CD4-positive, alpha-beta T cell treated with Interferon alpha-2 for 1 hour (primary cell): ENCODE results near the gene PRKCG.
A peak's percentile ranks its signal among the peaks of the same experiment; 100 is the strongest.

Source experiments
- DNase-seq, 2 donors: peaks; one replicate each; pipeline ENCODE4 v3.0.0-alpha.2; 2020 to 2022

PRKCG gene

GRCh38 chr19:53898636-53899341, 16.8 kb downstream of the PRKCG start:
- DNase-seq, result no peak

DNA sequence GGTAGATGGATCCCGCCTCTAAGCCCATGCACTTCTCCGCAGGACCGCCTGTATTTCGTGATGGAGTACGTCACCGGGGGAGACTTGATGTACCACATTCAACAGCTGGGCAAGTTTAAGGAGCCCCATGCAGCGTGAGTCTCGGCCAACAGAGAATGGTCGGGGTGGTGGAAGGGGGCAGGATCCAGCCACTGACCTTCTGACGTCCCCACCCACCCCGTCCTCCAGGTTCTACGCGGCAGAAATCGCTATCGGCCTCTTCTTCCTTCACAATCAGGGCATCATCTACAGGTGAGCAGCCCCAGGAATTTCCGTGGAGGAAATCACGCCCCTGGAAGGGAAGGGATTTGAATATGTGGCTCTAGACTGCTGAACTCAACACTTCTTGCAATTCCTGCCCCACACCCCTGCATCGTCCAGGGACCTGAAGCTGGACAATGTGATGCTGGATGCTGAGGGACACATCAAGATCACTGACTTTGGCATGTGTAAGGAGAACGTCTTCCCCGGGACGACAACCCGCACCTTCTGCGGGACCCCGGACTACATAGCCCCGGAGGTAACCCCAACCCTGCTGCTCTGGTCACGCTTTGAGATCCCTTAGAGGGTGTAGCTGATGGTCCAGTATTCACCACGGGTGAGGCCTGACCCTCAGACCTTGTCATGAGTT, 18.3 kb downstream of the PRKCG start:
- no peak for DNase-seq

GRCh38 chr19:53903055-53903680, 21.2 kb downstream of the PRKCG start:
- DNase-seq, result peak; percentile 15 to 54

DNA sequence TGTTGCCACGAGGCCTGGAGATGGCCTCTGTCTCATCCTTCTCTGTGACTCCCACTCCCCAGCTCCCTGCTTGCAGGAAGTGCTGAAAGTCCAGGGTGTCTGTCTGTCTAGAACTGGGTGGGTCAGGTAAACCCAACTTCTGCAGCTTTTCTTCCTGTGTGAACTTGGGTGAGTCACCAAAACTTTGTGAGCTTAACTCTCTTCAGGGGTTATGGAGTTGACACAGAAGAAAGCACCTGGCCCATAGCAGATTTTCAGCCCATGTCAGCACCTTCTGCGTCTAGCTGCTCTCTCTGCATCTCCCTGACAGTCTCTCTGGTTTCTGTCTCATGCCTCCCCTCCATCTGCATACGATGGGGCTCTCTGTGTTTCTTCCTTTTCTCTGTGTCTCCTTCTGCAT, 22.9 kb downstream of the PRKCG start:
- DNase-seq, result no peak

DNA sequence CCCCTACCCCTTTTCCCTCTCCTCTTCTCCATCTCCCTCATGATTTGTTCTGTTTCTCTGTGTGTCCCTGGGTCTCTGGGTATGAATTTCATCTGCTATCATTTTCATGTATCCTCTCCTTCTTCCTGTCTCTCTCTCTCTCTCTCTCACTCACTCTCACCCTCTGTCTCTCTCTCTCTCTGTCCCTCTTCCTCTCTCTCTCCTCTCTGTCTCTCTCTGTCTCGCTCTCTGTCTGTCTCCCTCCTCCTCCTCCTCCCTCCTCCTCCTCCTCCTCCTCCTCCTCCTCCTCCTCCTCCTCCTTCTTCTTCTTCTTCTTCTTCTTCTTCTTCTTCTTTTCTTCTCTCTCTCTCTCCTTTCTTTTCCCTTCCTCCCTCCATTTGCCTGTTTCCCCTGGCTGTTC, 23.8 kb downstream of the PRKCG start:
- no peak for DNase-seq

- peak; percentile 62 to 70 for DNase-seq
Measured at GRCh38 chr19:53906211-53907192, 24.5 kb downstream of the PRKCG start.

- DNase-seq, result no peak
Measured at GRCh38 chr19:53907193-53907581, 25.2 kb downstream of the PRKCG start.

- DNase-seq, result no peak
Measured at GRCh38 chr19:53907690-53908089, 25.7 kb downstream of the PRKCG start.

DNA sequence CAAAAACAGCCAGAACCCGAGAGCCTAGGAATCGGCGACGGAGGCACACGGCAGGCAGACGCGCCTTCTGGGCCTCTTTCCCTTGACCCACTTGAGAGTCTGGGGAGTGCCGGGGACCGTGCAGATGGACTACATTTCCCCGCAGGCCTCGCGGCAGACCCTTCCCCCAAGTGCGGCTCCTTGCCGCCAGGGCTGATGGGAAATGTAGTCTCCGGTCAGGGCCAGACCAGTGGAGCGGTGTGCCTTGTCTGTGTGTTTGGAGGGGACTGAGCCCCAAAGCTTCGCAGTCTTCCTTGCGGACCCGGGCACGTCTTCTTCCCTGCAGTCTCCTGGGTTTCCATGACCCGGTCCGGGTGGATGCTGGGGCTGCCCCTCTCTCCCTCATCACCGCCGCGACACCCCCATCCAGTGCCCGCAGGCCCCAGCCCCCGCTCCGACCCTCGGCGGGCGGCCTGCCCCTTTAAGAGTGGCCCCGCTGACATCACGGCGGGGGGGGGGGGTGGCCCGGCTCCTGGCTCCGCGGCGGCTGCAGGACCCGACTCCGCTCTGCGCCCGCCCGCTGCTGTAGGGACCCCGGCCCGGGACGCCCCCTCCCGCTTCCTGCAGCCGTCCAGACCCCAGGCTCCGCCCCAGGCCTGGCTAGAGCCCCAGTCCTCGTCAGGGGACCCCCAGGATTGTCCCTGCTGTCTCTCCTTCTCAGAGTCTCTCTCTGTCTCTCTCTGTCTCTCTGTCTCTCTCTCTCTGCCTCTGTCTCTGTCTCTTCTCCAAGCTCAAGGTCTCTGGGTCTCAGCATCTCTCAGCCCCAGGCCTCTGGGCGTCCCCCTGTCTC, 26.3 kb downstream of the PRKCG start:
- DNase-seq, result peak; percentile 44 to 49

DNA sequence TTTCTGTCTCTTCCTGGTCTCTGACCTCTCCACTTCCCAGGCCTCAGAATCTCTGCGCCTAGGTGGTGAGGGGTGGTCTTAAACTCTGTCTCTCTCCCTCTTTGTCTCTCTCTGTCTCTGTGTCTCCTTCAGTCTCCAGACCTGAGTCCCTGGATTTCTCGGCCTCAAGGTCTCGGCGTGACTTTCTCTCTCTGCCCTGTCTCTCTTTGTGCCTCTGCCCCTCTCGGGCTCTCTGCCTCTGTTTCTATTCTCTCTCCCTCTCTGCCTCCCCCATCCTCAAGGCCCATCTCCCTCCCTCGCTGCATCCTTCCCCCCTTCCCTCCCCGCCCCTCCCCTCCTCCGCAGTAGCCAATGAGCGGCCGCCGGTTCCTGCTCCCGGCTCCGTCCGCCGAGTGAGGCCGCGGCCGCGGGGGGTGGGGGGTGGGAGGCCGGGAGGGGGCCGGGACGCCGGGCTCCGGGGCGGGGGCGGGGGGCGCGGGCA, 27.0 kb downstream of the PRKCG start, which contains the start of gene CACNG7:
Gene CACNG7, plus strand, starts transcription at position 344 of the 481 bp plus-strand sequence. CDS start 3,554 bp downstream, outside the sequence.
- no peak for DNase-seq

DNA sequence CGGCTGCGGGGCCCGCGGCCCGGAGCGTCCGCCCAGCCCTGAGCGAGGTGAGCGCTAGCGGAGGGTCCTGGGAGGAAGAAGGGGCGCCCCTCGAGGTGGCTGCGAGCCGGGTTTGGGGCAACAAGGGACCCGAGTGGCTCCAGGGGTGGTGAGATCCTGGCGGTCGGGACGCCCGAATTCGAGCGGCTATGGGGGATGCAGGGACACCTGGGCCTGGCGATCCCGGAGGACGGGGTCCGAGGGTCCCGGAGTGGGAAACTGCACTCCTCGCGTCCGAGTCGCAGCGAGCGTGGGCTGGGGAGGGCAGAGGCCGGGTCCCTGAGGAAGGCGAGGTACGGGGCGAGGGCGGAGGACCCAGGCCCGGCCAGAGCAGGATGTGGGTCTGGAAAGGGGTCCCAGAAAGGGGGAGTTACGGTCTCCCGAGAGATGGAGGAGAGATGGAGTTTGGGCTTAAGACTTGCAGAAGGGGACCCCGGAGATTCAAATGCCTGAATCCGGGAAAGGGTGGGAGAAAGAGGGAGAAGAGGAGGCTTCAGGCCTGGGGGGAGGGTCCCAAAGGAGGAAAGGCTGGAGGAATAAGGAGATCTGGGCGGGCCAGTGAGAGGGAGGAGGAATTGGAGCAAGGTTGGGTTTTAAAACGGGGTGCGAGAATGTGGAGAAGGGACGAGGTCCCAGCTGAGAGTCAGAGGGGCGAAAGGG, 27.6 kb downstream of the PRKCG start:
- no peak for DNase-seq

GRCh38 chr19:53910170-53910518, 28.1 kb downstream of the PRKCG start:
- no peak for DNase-seq

- no peak for DNase-seq
Measured at GRCh38 chr19:53912653-53913052, 30.7 kb downstream of the PRKCG start.

DNA sequence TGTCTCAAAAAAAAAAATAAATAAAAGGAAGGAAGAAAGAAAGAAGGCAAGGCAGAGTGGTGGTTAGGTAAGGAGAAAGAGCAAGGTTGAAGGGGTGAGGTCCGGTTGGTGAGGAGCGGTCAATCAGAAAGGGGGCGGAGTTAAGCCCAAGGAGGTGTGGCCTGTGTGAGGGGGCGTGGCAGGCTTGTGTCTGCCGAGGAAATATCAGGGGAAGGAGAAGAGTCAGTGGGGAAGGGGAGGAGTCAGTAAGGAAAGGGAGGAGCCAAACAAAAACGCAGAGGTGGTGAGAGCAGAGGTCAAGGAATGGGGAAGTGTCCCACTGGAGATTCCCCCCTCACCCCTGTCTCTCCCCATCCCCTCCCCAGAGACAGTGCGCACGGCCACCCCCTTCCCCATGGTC, 33.0 kb downstream of the PRKCG start:
- no peak for DNase-seq

- no peak for DNase-seq
Measured at GRCh38 chr19:53916004-53916403, 34.0 kb downstream of the PRKCG start.

- DNase-seq, result no peak
Measured at GRCh38 chr19:53917356-53917755, 35.4 kb downstream of the PRKCG start.

- DNase-seq, result no peak
Measured at GRCh38 chr19:53927739-53928138, 45.7 kb downstream of the PRKCG start.

- no peak for DNase-seq
Measured at GRCh38 chr19:53936029-53936428, 54.0 kb downstream of the PRKCG start.

DNA sequence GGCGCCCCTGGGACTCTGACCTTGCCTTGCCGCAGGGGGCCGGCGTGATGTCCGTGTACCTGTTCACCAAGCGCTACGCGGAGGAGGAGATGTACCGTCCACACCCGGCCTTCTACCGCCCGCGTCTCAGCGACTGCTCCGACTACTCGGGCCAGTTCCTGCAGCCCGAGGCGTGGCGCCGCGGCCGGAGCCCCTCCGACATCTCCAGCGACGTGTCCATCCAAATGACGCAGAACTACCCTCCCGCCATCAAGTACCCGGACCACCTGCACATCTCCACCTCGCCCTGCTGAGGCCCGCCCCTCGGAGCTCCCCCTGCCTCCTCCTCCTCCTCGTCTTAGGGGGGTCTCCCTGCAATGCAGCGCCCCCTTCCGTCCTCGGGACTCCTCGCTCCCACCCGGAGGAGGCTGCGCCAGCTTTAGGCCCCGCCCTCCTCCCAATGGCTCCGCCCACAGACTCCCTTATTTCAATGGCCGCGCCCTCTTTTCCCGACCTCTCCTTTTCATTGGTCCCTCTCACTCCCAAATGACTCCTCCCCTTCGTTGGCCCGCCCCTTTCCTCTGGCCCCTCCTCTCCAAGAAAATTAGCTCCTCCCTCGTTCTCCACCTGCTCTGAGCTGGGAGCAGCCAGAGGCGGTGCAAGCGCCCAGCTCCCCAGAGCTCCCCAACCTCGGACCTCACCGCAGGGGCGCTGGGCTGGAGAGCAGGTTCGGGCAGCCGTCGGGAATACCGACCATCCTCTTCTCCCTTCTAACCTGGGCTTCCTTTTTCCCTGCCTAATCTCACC, 60.2 kb downstream of the PRKCG start:
- no peak for DNase-seq

GRCh38 chr19:53944416-53944815, 62.4 kb downstream of the PRKCG start:
- no peak for DNase-seq
